ENCODE results near the gene PCP2. TPM values are rescaled to one million over a fixed set of nuclear protein-coding genes. Genes with fewer than 3 reads are reported as not detected.

The PCP2 gene
- total and polyA plus RNA-seq, 2 of the 13 experiments (the other 11 are each of a cell fraction or from before 2014, with no cell fraction given): 0.62 TPM; not detected in 1

GRCh38 chr19:7603919-7604318 is 29.6 kb downstream of the PCP2 start:
- H3K4me2 ChIP-seq (ENCODE audit: low read depth, low read length): no peak overlapping the region
- TF ChIP-seq MED8 (CRISPR knock-in tag; IDR thresholded peaks at IDR 0.05; ENCODE audit: insufficient replicate concordance) (no peak), EED (CRISPR knock-in tag; IDR thresholded peaks at IDR 0.05) (no peak), SNAPC2 (CRISPR knock-in tag; IDR thresholded peaks at IDR 0.05) (no peak), ZNF569 (CRISPR knock-in tag; IDR thresholded peaks at IDR 0.05; ENCODE audit: borderline replicate concordance) (no peak), KDM4B (CRISPR knock-in tag; IDR thresholded peaks at IDR 0.05) (no peak), SMARCE1 (IDR thresholded peaks at IDR 0.05; ENCODE audit: borderline replicate concordance) (no peak)
- TF ChIP-seq, protein P1, sequence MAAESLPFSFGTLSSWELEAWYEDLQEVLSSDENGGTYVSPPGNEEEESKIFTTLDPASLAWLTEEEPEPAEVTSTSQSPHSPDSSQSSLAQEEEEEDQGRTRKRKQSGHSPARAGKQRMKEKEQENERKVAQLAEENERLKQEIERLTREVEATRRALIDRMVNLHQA (CRISPR knock-in tag; IDR thresholded peaks at IDR 0.05): no peak
- TF ChIP-seq, protein P2, sequence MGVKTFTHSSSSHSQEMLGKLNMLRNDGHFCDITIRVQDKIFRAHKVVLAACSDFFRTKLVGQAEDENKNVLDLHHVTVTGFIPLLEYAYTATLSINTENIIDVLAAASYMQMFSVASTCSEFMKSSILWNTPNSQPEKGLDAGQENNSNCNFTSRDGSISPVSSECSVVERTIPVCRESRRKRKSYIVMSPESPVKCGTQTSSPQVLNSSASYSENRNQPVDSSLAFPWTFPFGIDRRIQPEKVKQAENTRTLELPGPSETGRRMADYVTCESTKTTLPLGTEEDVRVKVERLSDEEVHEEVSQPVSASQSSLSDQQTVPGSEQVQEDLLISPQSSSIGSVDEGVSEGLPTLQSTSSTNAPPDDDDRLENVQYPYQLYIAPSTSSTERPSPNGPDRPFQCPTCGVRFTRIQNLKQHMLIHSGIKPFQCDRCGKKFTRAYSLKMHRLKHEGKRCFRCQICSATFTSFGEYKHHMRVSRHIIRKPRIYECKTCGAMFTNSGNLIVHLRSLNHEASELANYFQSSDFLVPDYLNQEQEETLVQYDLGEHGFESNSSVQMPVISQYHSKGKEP (CRISPR knock-in tag; IDR thresholded peaks at IDR 0.05): no peak
- TF ChIP-seq, protein P3, sequence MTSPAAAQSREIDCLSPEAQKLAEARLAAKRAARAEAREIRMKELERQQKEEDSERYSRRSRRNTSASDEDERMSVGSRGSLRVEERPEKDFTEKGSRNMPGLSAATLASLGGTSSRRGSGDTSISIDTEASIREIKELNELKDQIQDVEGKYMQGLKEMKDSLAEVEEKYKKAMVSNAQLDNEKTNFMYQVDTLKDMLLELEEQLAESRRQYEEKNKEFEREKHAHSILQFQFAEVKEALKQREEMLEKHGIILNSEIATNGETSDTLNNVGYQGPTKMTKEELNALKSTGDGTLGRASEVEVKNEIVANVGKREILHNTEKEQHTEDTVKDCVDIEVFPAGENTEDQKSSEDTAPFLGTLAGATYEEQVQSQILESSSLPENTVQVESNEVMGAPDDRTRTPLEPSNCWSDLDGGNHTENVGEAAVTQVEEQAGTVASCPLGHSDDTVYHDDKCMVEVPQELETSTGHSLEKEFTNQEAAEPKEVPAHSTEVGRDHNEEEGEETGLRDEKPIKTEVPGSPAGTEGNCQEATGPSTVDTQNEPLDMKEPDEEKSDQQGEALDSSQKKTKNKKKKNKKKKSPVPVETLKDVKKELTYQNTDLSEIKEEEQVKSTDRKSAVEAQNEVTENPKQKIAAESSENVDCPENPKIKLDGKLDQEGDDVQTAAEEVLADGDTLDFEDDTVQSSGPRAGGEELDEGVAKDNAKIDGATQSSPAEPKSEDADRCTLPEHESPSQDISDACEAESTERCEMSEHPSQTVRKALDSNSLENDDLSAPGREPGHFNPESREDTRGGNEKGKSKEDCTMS (CRISPR knock-in tag; conservative IDR thresholded peaks at IDR 0.05): no peak
- H3K9me3 ChIP-seq (ENCODE audit: low read length): no peaks in the 10 kb centered on the region
- H3K79me2 ChIP-seq (ENCODE audit: insufficient read depth, low read length): peaks cover 38% of the 10 kb centered on the region
- H3K27me3 ChIP-seq (ENCODE audit: control insufficient read depth in 1 of 2, insufficient read depth in 2 of 2, low read length in 2 of 2): no peaks in the 10 kb centered on the region
- ChIA-PET CTCF (ENCODE audit: low intra/inter-chr PET ratio, low total read pairs) (no interaction called here), POLR2A (no interaction called here)
- intact Hi-C loops (cut with micrococcal nuclease; ENCODE audit: unreplicated experiment) (no loop called here), in situ Hi-C loops (cut with HindIII; ENCODE audit: extremely low pct_ligation_motif_present, low pct_unique_long_range_greater_than_20kb) (no loop called here)
- ATAC-seq (no peak), DNase-seq (ENCODE audit: low spot score) (no peak), FAIRE-seq (no peak)
- H3K36me3 ChIP-seq (replicated peaks in 1 of 2; ENCODE audit: control insufficient read depth in 1 of 2, insufficient read depth in 2 of 2, low read length in 2 of 2): peaks cover 25 to 46% of the 10 kb centered on the region in 2 experiments
- H3K4me3 ChIP-seq (replicated peaks in 1 of 3; ENCODE audit: insufficient read depth in 1 of 3, low read depth in 2 of 3, low read length in 3 of 3): no peak overlapping the region
- no peak overlapping the region for H3K9ac ChIP-seq (ENCODE audit: insufficient read depth, low read depth, low read length)
- BruUV-seq (replicated peaks): no TSS peak
- H2AFZ ChIP-seq (ENCODE audit: low read length): no peak overlapping the region
- no peak overlapping the region for H3K27ac ChIP-seq (ENCODE audit: extremely low read length, insufficient read depth, low read length)
- peaks cover 42% of the 10 kb centered on the region for H4K20me1 ChIP-seq (ENCODE audit: insufficient read depth, low read length)
- WGBS (ENCODE audit: low lambda C conversion rate): 95% methylated on average over 7 of the region's 9 CpGs
- no peaks in the 10 kb centered on the region; the same call in 1 of the 2 replicates for H3K4me1 ChIP-seq (ENCODE audit: insufficient read depth, low read length)
